Heart left ventricle (tissue), 16 donors: Measurements from ENCODE around the gene ADD2. TPM values are rescaled to one million over a fixed set of nuclear protein-coding genes. Genes with fewer than 3 reads are reported as not detected.

Experiments
- ATAC-seq, 4 donors: fragments of 200-7000 bp; cut with Tn5 transposase; one replicate each; pipeline ENCODE4 v1.9.1; 2020 to 2022; ENCODE audit warnings: moderate library complexity in 4 of 4, mild to moderate bottlenecking in 3 of 4, moderate number of reproducible peaks in 1 of 4
- DNase-seq, 5 donors: peaks; one replicate each; pipeline ENCODE4 v3.0.0-alpha.2; 2020
- H3K27ac ChIP-seq, 12 donors: fragments of 200-600 bp; sonication (generic) in 4 of 12; one replicate each; pipeline versions ENCODE4 v1.5.0 to v1.8.0; 2016 to 2022; ENCODE audit warnings: mild to moderate bottlenecking in 2 of 12
- H3K27me3 ChIP-seq, 9 donors: fragments of 200-600 bp; sonication (generic) in 2 of 9; one replicate each; pipeline versions ENCODE4 v1.5.1 to v1.8.0; 2016 to 2022; ENCODE audit warnings: mild to moderate bottlenecking in 3 of 9
- H3K36me3 ChIP-seq, 9 donors: fragments of 200-600 bp; sonication (generic) in 2 of 9; one replicate each; pipeline versions ENCODE4 v1.5.0 to v1.8.0; 2018 to 2022; ENCODE audit warnings: mild to moderate bottlenecking in 2 of 9
- H3K4me1 ChIP-seq, 12 donors: fragments of 200-600 bp; sonication (generic) in 4 of 12; one replicate each; pipeline versions ENCODE4 v1.5.0 to v1.8.0; 2016 to 2022; ENCODE audit warnings: mild to moderate bottlenecking in 3 of 12
- H3K4me3 ChIP-seq, 12 donors: fragments of 200-600 bp; sonication (generic) in 4 of 12; one replicate each; pipeline versions ENCODE4 v1.5.0 to v1.8.0; 2017 to 2022; ENCODE audit warnings: mild to moderate bottlenecking in 9 of 12, moderate library complexity in 4 of 12
- H3K9me3 ChIP-seq, 12 donors: fragments of 200-600 bp; sonication (generic) in 4 of 12; one replicate each; pipeline versions ENCODE4 v1.5.0 to v1.8.0; 2016 to 2022; ENCODE audit warnings: mild to moderate bottlenecking in 1 of 12
- CTCF ChIP-seq, 12 donors: fragments of 200-600 bp; sonication (generic) in 4 of 12; IDR thresholded peaks; one replicate each; pipeline versions ENCODE4 v1.5.0 to v1.8.0; 2018 to 2022; ENCODE audit warnings: antibody characterized with exemption in 12 of 12, mild to moderate bottlenecking in 5 of 12
- POLR2A ChIP-seq, 2 donors: fragments of 450-650 bp; IDR thresholded peaks; one replicate each; pipeline ENCODE4 v1.6.1; 2017; ENCODE audit warnings: antibody characterized with exemption in 2 of 2, mild to moderate bottlenecking in 2 of 2, moderate library complexity in 2 of 2
- WGBS, 4 donors: extraction: QIAGEN DNeasy Blood & Tissue Kit in 2 of 4; methylation state at CpG; one replicate each; pipeline versions ENCODE4 v1.1.5 to v1.1.7; 2013 to 2018; 5-methylcytosine and 5-hydroxymethylcytosine counted together
- intact Hi-C, 10 donors: fragments of 100-400 bp; cut with DNase I; formaldehyde crosslinking; loops; one replicate each; pipeline versions ENCODE4 v1.11.1 to v1.14.2; 2022
- polyA plus RNA-seq, 2 donors: library from polyadenylated mRNA; stranded (reverse); fragments of 200-250 nt; gene quantifications; one replicate each; pipeline ENCODE4 v1.2.3, GENCODE V29; 2013
- total RNA-seq, 9 donors: library from RNA; depleted of rRNA in 2 of 9; stranded (reverse); fragments of >200 nt in 2 of 9; fragmentation: NEBNext Ultra II Directional in 3 of 9; extraction: Animal tissue kit (Norgen Biotek cat#: 25700) in 3 of 9; gene quantifications; one replicate each; pipeline versions ENCODE4 v1.1.0 to v1.2.4, GENCODE V29; 2016 to 2023
- donor health status: ischemic (EF 13 %, LVEDD 7.1; RV severe dilation, severe dysfunction).
- donor health status: healthy with polysubstance abuse.
- donor health status: DM: no; HTN: yes; CAD: no.
- donor health status: DM: no; HTN: no; CAD: no.
- donor health status: ischemic (EF 25% LVEDD 6.9; RV normal size, moderate dysfunction).
- donor health status: ischemic (EF 25% LVEDD 5.7; RV mildly dilated, moderate dysfunction).
- donor health status: healthy.
- donor health status: DM: yes; HTN: yes; CAD: no.
- donor health status: ischemic (EF 35%, LVEDD 5.7; RV mildly dilated, moderate dysfunction).
- donor health status: nonischemic (EF 11% LVEDD 7.7; RV severe dilation, severe dysfunction).
- donor health status: DM: yes; HTN: yes; CAD: no.
- donor health status: PGD.
- donor health status: ischemic (EF 29% LVEDD 5.4; RV normal size, mild dysfunction).
- donor health status: nonischemic (EF 23%, LVEDD 6.1; RV moderate dilation, normal function).

The ADD2 gene
- total and polyA plus RNA-seq, 11 donors = 0.49 to 7.3 (median 3.0) TPM

GRCh38 chr2:70683455-70683854, 84.5 kb downstream of the ADD2 start:
- WGBS, 4 donors = 96 to 100% (median 98%) methylated on average over 1 to 6 of the region's 6 CpGs
- ATAC-seq (no peak), DNase-seq (no peak)
- no peaks in the 10 kb centered on the region for H3K36me3 ChIP-seq
- H3K4me1 ChIP-seq = peaks cover 0 to 7% (median 0%) of the 10 kb centered on the region in 12 donors
- H3K27ac ChIP-seq = no peak overlapping the region
- no peaks in the 10 kb centered on the region for H3K9me3 ChIP-seq
- no peak for TF ChIP-seq CTCF (IDR thresholded peaks at IDR 0.05)
- no peak for TF ChIP-seq POLR2A (IDR thresholded peaks at IDR 0.05)
- intact Hi-C loops = no loop called here
- H3K4me3 ChIP-seq = no peak overlapping the region
- H3K27me3 ChIP-seq = no peaks in the 10 kb centered on the region

GRCh38 chr2:70680735-70681134, 87.3 kb downstream of the ADD2 start:
- TF ChIP-seq POLR2A (IDR thresholded peaks at IDR 0.05) (no peak), CTCF (IDR thresholded peaks at IDR 0.05) (no peak)
- H3K27me3 ChIP-seq = no peaks in the 10 kb centered on the region
- no peak for DNase-seq
- no peaks in the 10 kb centered on the region for H3K9me3 ChIP-seq
- WGBS, 4 donors = 62 to 79% (median 73%) methylated on average over 2 of the region's 2 CpGs
- H3K36me3 ChIP-seq = peaks cover 0 to 2% (median 0%) of the 10 kb centered on the region in 9 donors
- H3K27ac ChIP-seq = no peak overlapping the region
- intact Hi-C loops = no loop called here
- H3K4me3 ChIP-seq = no peak overlapping the region
- no peak for ATAC-seq
- peaks cover 0 to 6% (median 0%) of the 10 kb centered on the region in 12 donors for H3K4me1 ChIP-seq

- TF ChIP-seq CTCF (IDR thresholded peaks at IDR 0.05) = no peak
- no peak for TF ChIP-seq POLR2A (IDR thresholded peaks at IDR 0.05)
- H3K27ac ChIP-seq = no peak overlapping the region
- no peaks in the 10 kb centered on the region for H3K9me3 ChIP-seq
- 36 to 67% (median 46%) methylated on average over 1 of the region's 1 CpG for WGBS, 4 donors
- peaks cover 0 to 6% (median 0%) of the 10 kb centered on the region in 12 donors for H3K4me1 ChIP-seq
- H3K27me3 ChIP-seq = no peaks in the 10 kb centered on the region
- ATAC-seq = peak in 1 of 4 donors; percentile 44
- DNase-seq = no peak
- H3K4me3 ChIP-seq = no peak overlapping the region
- H3K36me3 ChIP-seq = peaks cover 0 to 2% (median 0%) of the 10 kb centered on the region in 9 donors
- intact Hi-C loops = no loop called here
These were observed 88.7 kb downstream of the ADD2 start for GRCh38 chr2:70679259-70679658.

- no peaks in the 10 kb centered on the region for H3K27me3 ChIP-seq
- no peak overlapping the region for H3K4me3 ChIP-seq
- H3K9me3 ChIP-seq = no peaks in the 10 kb centered on the region
- TF ChIP-seq POLR2A (IDR thresholded peaks at IDR 0.05) = no peak
- TF ChIP-seq CTCF (IDR thresholded peaks at IDR 0.05) = no peak
- intact Hi-C loops = no loop called here
- H3K27ac ChIP-seq = no peak overlapping the region
- peaks cover 0 to 2% (median 0%) of the 10 kb centered on the region in 9 donors for H3K36me3 ChIP-seq
- ATAC-seq (no peak), DNase-seq (no peak)
- peaks cover 0 to 6% (median 0%) of the 10 kb centered on the region in 12 donors for H3K4me1 ChIP-seq
- WGBS, 4 donors = 96 to 99% (median 96%) methylated on average over 14 to 17 of the region's 17 CpGs
These were observed 89.3 kb downstream of the ADD2 start for GRCh38 chr2:70678576-70679143.
